H9 (cell line): Measurements from ENCODE around the gene ISM2. TPM values are rescaled to one million over a fixed set of nuclear protein-coding genes. Genes with fewer than 3 reads are reported as not detected.

Source experiments
- DNase-seq: peaks from one replicate; pipeline ENCODE4 v3.0.0-alpha.2; 2017
- H2AFZ ChIP-seq: one replicate; pipeline ENCODE4 v1.6.1; 2013; ENCODE audit warnings: mild to moderate bottlenecking, low read length, control low read depth, moderate library complexity
- H2AK5ac ChIP-seq: 2 replicates; pipeline ENCODE4 v1.6.1; 2013; ENCODE audit warnings: low read length, control low read depth, mixed read lengths; ENCODE audit not compliant: insufficient read length
- H2BK120ac ChIP-seq: one replicate; pipeline ENCODE4 v1.6.1; 2013; ENCODE audit warnings: low read depth, mild to moderate bottlenecking, low read length, control low read depth, inconsistent platforms; ENCODE audit not compliant: poor library complexity, severe bottlenecking
- H2BK12ac ChIP-seq: 2 replicates; pipeline ENCODE4 v1.6.1; 2013; ENCODE audit warnings: low read length, control low read depth, mixed read lengths, low read depth; ENCODE audit not compliant: insufficient read length
- H2BK15ac ChIP-seq: 2 replicates; pipeline ENCODE4 v1.6.1; 2013; ENCODE audit warnings: low read depth, low read length, control low read depth
- H2BK20ac ChIP-seq: one replicate; pipeline ENCODE4 v1.6.1; 2013; ENCODE audit warnings: low read depth, mild to moderate bottlenecking, low read length, control low read depth, inconsistent platforms; ENCODE audit not compliant: poor library complexity, severe bottlenecking
- H2BK5ac ChIP-seq: 2 replicates; pipeline ENCODE4 v1.6.1; 2013; ENCODE audit warnings: low read length, control low read depth, mixed read lengths; ENCODE audit not compliant: insufficient read length
- H3K14ac ChIP-seq: 2 replicates; pipeline ENCODE4 v1.6.1; 2013; ENCODE audit warnings: low read length, control low read depth; ENCODE audit not compliant: insufficient read depth
- H3K18ac ChIP-seq: 2 replicates; pipeline ENCODE4 v1.6.1; 2013; ENCODE audit warnings: low read depth, mild to moderate bottlenecking, mixed read lengths, low read length, control low read depth; ENCODE audit not compliant: insufficient read length
- H3K23ac ChIP-seq: 2 replicates; pipeline ENCODE4 v1.6.1; 2013; ENCODE audit warnings: low read length, control low read depth, mixed read lengths, low read depth; ENCODE audit not compliant: insufficient read length
- H3K23me2 ChIP-seq: 2 replicates; pipeline ENCODE4 v1.6.1; 2013; ENCODE audit warnings: low read depth, mild to moderate bottlenecking, mixed read lengths, low read length, control low read depth; ENCODE audit not compliant: insufficient read length, poor library complexity, severe bottlenecking
- H3K27ac ChIP-seq: 2 replicates; pipeline ENCODE4 v1.5.1; 2013; ENCODE audit warnings: low read length, control low read depth, mixed read lengths, low read depth; ENCODE audit not compliant: insufficient read length
- H3K27me3 ChIP-seq: 2 replicates; pipeline ENCODE4 v1.6.1; 2013; ENCODE audit warnings: low read length, control low read depth, inconsistent platforms; ENCODE audit not compliant: insufficient read depth
- H3K4ac ChIP-seq: 2 replicates; pipeline ENCODE4 v1.6.1; 2013; ENCODE audit warnings: low read depth, mild to moderate bottlenecking, control low read depth, inconsistent platforms, low read length, moderate library complexity
- H3K4me1 ChIP-seq: 2 replicates; pipeline ENCODE4 v1.6.1; 2013; ENCODE audit warnings: low read length, control low read depth, inconsistent platforms; ENCODE audit not compliant: insufficient read depth
- H3K4me2 ChIP-seq: 2 replicates; pipeline ENCODE4 v1.6.1; 2013; ENCODE audit warnings: low read length, control low read depth, mixed read lengths; ENCODE audit not compliant: insufficient read length, insufficient read depth
- H3K56ac ChIP-seq: 2 replicates; pipeline ENCODE4 v1.6.1; 2013; ENCODE audit warnings: low read depth, mild to moderate bottlenecking, mixed read lengths, low read length, control low read depth; ENCODE audit not compliant: insufficient read length
- H3K79me1 ChIP-seq: 2 replicates; pipeline ENCODE4 v1.6.1; 2013; ENCODE audit warnings: low read depth, mild to moderate bottlenecking, moderate library complexity, low read length, control low read depth, inconsistent platforms; ENCODE audit not compliant: insufficient read depth, poor library complexity, severe bottlenecking
- H3K79me2 ChIP-seq: 2 replicates; pipeline ENCODE4 v1.6.1; 2013; ENCODE audit warnings: low read length, control low read depth, inconsistent platforms; ENCODE audit not compliant: insufficient read depth
- H3K9ac ChIP-seq: 2 replicates; pipeline ENCODE4 v1.6.1; 2013; ENCODE audit warnings: low read length, control low read depth, mixed read lengths; ENCODE audit not compliant: insufficient read length; ENCODE audit errors: extremely low read depth
- H3K9me3 ChIP-seq: one replicate; pipeline ENCODE4 v1.6.1; 2013; ENCODE audit warnings: low read depth, low read length, inconsistent platforms; ENCODE audit not compliant: control insufficient read depth
- H3T11ph ChIP-seq: one replicate; pipeline ENCODE4 v1.6.1; 2013; ENCODE audit warnings: mild to moderate bottlenecking, low read length, control low read depth, inconsistent platforms
- H4K20me1 ChIP-seq: one replicate; pipeline ENCODE4 v1.6.1; 2013; ENCODE audit not compliant: control insufficient read depth, insufficient read length, insufficient read depth
- H4K5ac ChIP-seq: 2 replicates; pipeline ENCODE4 v1.6.1; 2013; ENCODE audit warnings: low read depth, mild to moderate bottlenecking, mixed read lengths, low read length, control low read depth; ENCODE audit not compliant: insufficient read length
- H4K8ac ChIP-seq: replicated peaks from 2 replicates; pipeline ENCODE4 v1.6.1; 2013; ENCODE audit warnings: low read length, control low read depth, mixed read lengths, low read depth; ENCODE audit not compliant: insufficient read length
- H4K91ac ChIP-seq: 2 replicates; pipeline ENCODE4 v1.6.1; 2013; ENCODE audit warnings: low read depth, mild to moderate bottlenecking, moderate library complexity, mixed read lengths, low read length, control low read depth; ENCODE audit not compliant: insufficient read length
- H3K27ac Mint-ChIP-seq, 3 experiments: 2 replicates in 2 of 3; 3 replicates in 1 of 3; pipeline ENCODE4 v1.8.0; 2020 to 2021; ENCODE audit warnings: mixed read lengths in 3 of 3, mild to moderate bottlenecking in 1 of 3, moderate library complexity in 1 of 3
- H3K27me3 Mint-ChIP-seq: 2 replicates; pipeline ENCODE4 v1.8.0; 2021; ENCODE audit warnings: low read depth, mild to moderate bottlenecking, moderate library complexity, mixed read lengths
- H3K36me3 Mint-ChIP-seq, 3 experiments: 2 replicates in 2 of 3; 3 replicates in 1 of 3; pipeline ENCODE4 v1.8.0; 2020 to 2021; ENCODE audit warnings: low read depth in 3 of 3, mixed read lengths in 3 of 3; ENCODE audit not compliant: insufficient read depth in 1 of 3
- H3K4me1 Mint-ChIP-seq, 2 experiments: 2 replicates each; pipeline ENCODE4 v1.8.0; 2020; ENCODE audit warnings: mixed read lengths in 2 of 2
- H3K4me3 Mint-ChIP-seq, 2 experiments: 2 replicates in 1 of 2; 3 replicates in 1 of 2; pipeline ENCODE4 v1.8.0; 2020 to 2021; ENCODE audit warnings: mild to moderate bottlenecking in 2 of 2, mixed read lengths in 2 of 2, moderate library complexity in 1 of 2
- H3K9me3 Mint-ChIP-seq, 2 experiments: 2 replicates in 1 of 2; 3 replicates in 1 of 2; pipeline ENCODE4 v1.8.0; 2020; ENCODE audit warnings: mild to moderate bottlenecking in 2 of 2, mixed read lengths in 2 of 2, moderate library complexity in 1 of 2
- CTCF ChIP-seq: fragments of 200-600 bp; sonication (generic); conservative IDR thresholded peaks from 3 replicates; pipeline ENCODE4 v1.8.0; 2021; ENCODE audit warnings: antibody characterized with exemption, mild to moderate bottlenecking
- WGBS: extraction: QIAGEN DNeasy Blood & Tissue Kit; methylation state at CpG from one replicate; pipeline ENCODE4 v1.1.7; 2013; ENCODE audit warnings: missing lambda C conversion rate, low lambda C conversion rate, mixed read lengths; ENCODE audit not compliant: insufficient read length; ENCODE audit errors: extremely low coverage; 5-methylcytosine and 5-hydroxymethylcytosine counted together
- total RNA-seq: library from RNA; stranded (reverse); gene quantifications from 2 replicates; pipeline ENCODE4 v1.2.1, GENCODE V29; 2021

ISM2 gene
- total RNA-seq, 1 experiment from 2014 or later: 0.39 TPM

GRCh38 chr14:77511486-77512162 is 13.0 kb upstream of the ISM2 start:
- no peak overlapping the region for H3K23ac ChIP-seq
- TF ChIP-seq CTCF: no peak
- H3K18ac ChIP-seq: no peak overlapping the region
- H3K23me2 ChIP-seq: no peaks in the 10 kb centered on the region
- H3K4me2 ChIP-seq: no peak overlapping the region
- Mint-ChIP-seq H3K27ac (no peak overlapping the region), H3K4me3 (no peak overlapping the region), H3K27me3 (no peaks in the 10 kb centered on the region), H3K36me3 (peaks cover 6 to 35% (median 16%) of the 10 kb centered on the region in 3 experiments; a peak in 6 of 7 replicates), H3K4me1 (no peaks in the 10 kb centered on the region), H3K9me3 (no peaks in the 10 kb centered on the region)
- no peak overlapping the region for H2AFZ ChIP-seq
- H3K56ac ChIP-seq: no peak overlapping the region
- H2BK20ac ChIP-seq: no peak overlapping the region
- no peak overlapping the region for H2AK5ac ChIP-seq
- H2BK12ac ChIP-seq: no peak overlapping the region
- no peak for DNase-seq
- H3T11ph ChIP-seq: no peak overlapping the region
- no peak overlapping the region for H4K5ac ChIP-seq
- no peaks in the 10 kb centered on the region for H3K79me2 ChIP-seq
- H3K4me1 ChIP-seq: no peaks in the 10 kb centered on the region
- no peak overlapping the region for H4K91ac ChIP-seq
- no peak overlapping the region for H2BK15ac ChIP-seq
- no peaks in the 10 kb centered on the region for H4K20me1 ChIP-seq
- no peak overlapping the region for H3K4ac ChIP-seq
- H3K27ac ChIP-seq: no peak overlapping the region
- no peak overlapping the region for H3K14ac ChIP-seq
- H3K9ac ChIP-seq: no peak overlapping the region
- no peaks in the 10 kb centered on the region for H3K27me3 ChIP-seq
- no peak overlapping the region for H2BK5ac ChIP-seq
- H3K79me1 ChIP-seq: no peaks in the 10 kb centered on the region
- H2BK120ac ChIP-seq: no peak overlapping the region
- no peak overlapping the region for H4K8ac ChIP-seq
- no peaks in the 10 kb centered on the region for H3K9me3 ChIP-seq
- WGBS: no CpG with 5 or more reads among the region's 8 CpGs
